Natural killer cell (primary cell): ENCODE results near the gene KLHL33. TPM values are rescaled to one million over a fixed set of nuclear protein-coding genes. Genes with fewer than 3 reads are reported as not detected.

ENCODE experiments used
- ATAC-seq, 3 donors: fragments of 150-1000 bp in 2 of 3; fragments of 200-7000 bp in 1 of 3; cut with Tn5 transposase; 1 replicate in 1 of 3; 2 replicates in 2 of 3; pipeline ENCODE4 v1.10.0; 2021; ENCODE audit warnings: mild to moderate bottlenecking in 2 of 3, moderate library complexity in 2 of 3
- DNase-seq, 2 donors: peaks; one replicate each; pipeline versions ENCODE4 v3.0.0 to v3.0.0-alpha.2; 2013 to 2021; ENCODE audit warnings: mixed read lengths in 1 of 2
- H3K27ac ChIP-seq: one replicate; pipeline ENCODE4 v1.5.1; 2013; ENCODE audit warnings: mild to moderate bottlenecking, low read length
- H3K27me3 ChIP-seq: one replicate; pipeline ENCODE4 v1.6.1; 2013; ENCODE audit warnings: low read length; ENCODE audit not compliant: control insufficient read depth, insufficient read depth
- H3K36me3 ChIP-seq: one replicate; pipeline ENCODE4 v1.6.1; 2013; ENCODE audit warnings: low read length; ENCODE audit not compliant: control insufficient read depth, insufficient read depth
- H3K4me1 ChIP-seq: one replicate; pipeline ENCODE4 v1.6.1; 2013; ENCODE audit warnings: low read length; ENCODE audit not compliant: control insufficient read depth, insufficient read depth
- H3K4me3 ChIP-seq: one replicate; pipeline ENCODE4 v1.5.1; 2013; ENCODE audit warnings: low read length
- H3K9me3 ChIP-seq: one replicate; pipeline ENCODE4 v1.6.1; 2013; ENCODE audit warnings: low read length; ENCODE audit not compliant: control insufficient read depth, insufficient read depth
- H3K27ac Mint-ChIP-seq, 2 donors: one replicate each; pipeline ENCODE4 v1.8.0; 2022; ENCODE audit warnings: mild to moderate bottlenecking in 2 of 2, mixed read lengths in 2 of 2, moderate library complexity in 1 of 2
- H3K27me3 Mint-ChIP-seq, 2 donors: one replicate each; pipeline ENCODE4 v1.8.0; 2022; ENCODE audit warnings: low read depth in 2 of 2, mixed read lengths in 2 of 2
- H3K36me3 Mint-ChIP-seq: one replicate; pipeline ENCODE4 v1.8.0; 2022; ENCODE audit warnings: mixed read lengths
- H3K4me1 Mint-ChIP-seq, 2 donors: one replicate each; pipeline ENCODE4 v1.8.0; 2022; ENCODE audit warnings: mixed read lengths in 2 of 2
- H3K4me3 Mint-ChIP-seq: one replicate; pipeline ENCODE4 v1.8.0; 2022; ENCODE audit warnings: mild to moderate bottlenecking, moderate library complexity, mixed read lengths
- H3K9me3 Mint-ChIP-seq, 2 donors: one replicate each; pipeline ENCODE4 v1.8.0; 2022; ENCODE audit warnings: mixed read lengths in 2 of 2
- WGBS: methylation state at CpG from one replicate; pipeline ENCODE4 v1.1.7; 2013; ENCODE audit warnings: missing lambda C conversion rate; ENCODE audit not compliant: insufficient coverage; 5-methylcytosine and 5-hydroxymethylcytosine counted together
- intact Hi-C: fragments of 100-400 bp; cut with micrococcal nuclease; formaldehyde crosslinking; loops from one replicate; pipeline ENCODE4 v1.14.2; 2022
- total RNA-seq, 4 donors: library from RNA; stranded (reverse); fragments of 120-200 nt in 1 of 4; gene quantifications; one replicate each; pipeline versions ENCODE4 v1.2.3 to v1.2.4, GENCODE V29; 2013 to 2022
- TF ChIP-seq, protein P1 (sequence below): fragments of 200-600 bp; IDR thresholded peaks from one replicate; pipeline ENCODE4 v1.8.0; 2022; ENCODE audit warnings: antibody characterized with exemption

The KLHL33 gene
- total RNA-seq, 3 donors from 2014 or later (not counting 1 experiment from before 2014, with no cell fraction given): 0.25 to 0.97 (median 0.31) TPM

DNA sequence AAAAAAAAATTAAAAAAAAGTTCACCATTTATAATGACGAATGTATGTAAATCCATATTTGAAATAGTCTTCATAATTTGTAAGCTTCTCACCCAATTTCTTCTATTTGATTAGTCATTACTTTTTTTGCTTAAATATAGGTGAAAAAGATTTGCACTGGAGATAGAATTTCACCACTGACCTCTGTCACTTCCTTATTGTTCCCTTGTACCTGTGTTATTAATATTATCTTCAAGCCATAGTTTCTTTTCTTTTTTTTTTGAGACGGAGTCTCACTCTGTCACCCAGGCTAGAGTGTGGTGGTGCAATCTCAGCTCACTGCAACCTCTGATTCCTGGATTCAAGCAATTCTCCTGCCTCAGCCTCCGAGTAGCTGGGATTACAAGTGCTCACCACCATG is 38.5 kb downstream of the KLHL33 start:
- H3K9me3 ChIP-seq: no peaks in the 10 kb centered on the region
- 100% methylated on average over 2 of the region's 3 CpGs for WGBS
- no peak overlapping the region for H3K4me3 Mint-ChIP-seq
- H3K27me3 Mint-ChIP-seq: no peaks in the 10 kb centered on the region
- no peak overlapping the region for H3K27ac ChIP-seq
- H3K36me3 ChIP-seq: peaks cover 73% of the 10 kb centered on the region
- ATAC-seq (no peak), DNase-seq (no peak)
- peaks cover 38% of the 10 kb centered on the region for H3K36me3 Mint-ChIP-seq
- TF ChIP-seq, protein P1, sequence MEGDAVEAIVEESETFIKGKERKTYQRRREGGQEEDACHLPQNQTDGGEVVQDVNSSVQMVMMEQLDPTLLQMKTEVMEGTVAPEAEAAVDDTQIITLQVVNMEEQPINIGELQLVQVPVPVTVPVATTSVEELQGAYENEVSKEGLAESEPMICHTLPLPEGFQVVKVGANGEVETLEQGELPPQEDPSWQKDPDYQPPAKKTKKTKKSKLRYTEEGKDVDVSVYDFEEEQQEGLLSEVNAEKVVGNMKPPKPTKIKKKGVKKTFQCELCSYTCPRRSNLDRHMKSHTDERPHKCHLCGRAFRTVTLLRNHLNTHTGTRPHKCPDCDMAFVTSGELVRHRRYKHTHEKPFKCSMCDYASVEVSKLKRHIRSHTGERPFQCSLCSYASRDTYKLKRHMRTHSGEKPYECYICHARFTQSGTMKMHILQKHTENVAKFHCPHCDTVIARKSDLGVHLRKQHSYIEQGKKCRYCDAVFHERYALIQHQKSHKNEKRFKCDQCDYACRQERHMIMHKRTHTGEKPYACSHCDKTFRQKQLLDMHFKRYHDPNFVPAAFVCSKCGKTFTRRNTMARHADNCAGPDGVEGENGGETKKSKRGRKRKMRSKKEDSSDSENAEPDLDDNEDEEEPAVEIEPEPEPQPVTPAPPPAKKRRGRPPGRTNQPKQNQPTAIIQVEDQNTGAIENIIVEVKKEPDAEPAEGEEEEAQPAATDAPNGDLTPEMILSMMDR: no peak
- no peak overlapping the region for H3K4me3 ChIP-seq
- no peaks in the 10 kb centered on the region for H3K4me1 Mint-ChIP-seq
- no peaks in the 10 kb centered on the region for H3K4me1 ChIP-seq
- no peaks in the 10 kb centered on the region for H3K27me3 ChIP-seq
- no peak overlapping the region for H3K27ac Mint-ChIP-seq
- intact Hi-C loops: no loop called here
- H3K9me3 Mint-ChIP-seq: no peaks in the 10 kb centered on the region

- H3K4me3 Mint-ChIP-seq: no peak overlapping the region
- Histone ChIP-seq H3K4me1 (no peaks in the 10 kb centered on the region), H3K4me3 (no peak overlapping the region), H3K27me3 (no peaks in the 10 kb centered on the region), H3K27ac (no peak overlapping the region), H3K9me3 (no peaks in the 10 kb centered on the region), H3K36me3 (peaks cover 84% of the 10 kb centered on the region)
- no peaks in the 10 kb centered on the region for H3K27me3 Mint-ChIP-seq
- TF ChIP-seq, protein P1: no peak
- intact Hi-C loops: no loop called here
- H3K36me3 Mint-ChIP-seq: peaks cover 39% of the 10 kb centered on the region
- no peak overlapping the region for H3K27ac Mint-ChIP-seq
- DNase-seq (no peak), ATAC-seq (no peak)
- no peaks in the 10 kb centered on the region for H3K4me1 Mint-ChIP-seq
- H3K9me3 Mint-ChIP-seq: no peaks in the 10 kb centered on the region
- 98% methylated on average over 2 of the region's 4 CpGs for WGBS
Measured at GRCh38 chr14:20391505-20391904, 44.5 kb downstream of the KLHL33 start.

- no peak overlapping the region for H3K4me3 Mint-ChIP-seq
- no peak overlapping the region for H3K27ac ChIP-seq
- 94% methylated on average over 4 of the region's 4 CpGs for WGBS
- no peaks in the 10 kb centered on the region for H3K4me1 Mint-ChIP-seq
- H3K4me3 ChIP-seq: no peak overlapping the region
- intact Hi-C loops: no loop called here
- peaks cover 20% of the 10 kb centered on the region for H3K36me3 Mint-ChIP-seq
- H3K27me3 Mint-ChIP-seq: no peaks in the 10 kb centered on the region
- H3K9me3 Mint-ChIP-seq: no peaks in the 10 kb centered on the region
- no peak overlapping the region for H3K27ac Mint-ChIP-seq
- no peaks in the 10 kb centered on the region for H3K9me3 ChIP-seq
- DNase-seq (no peak), ATAC-seq (no peak)
- TF ChIP-seq, protein P1: no peak
- peaks cover 89% of the 10 kb centered on the region for H3K36me3 ChIP-seq
- no peaks in the 10 kb centered on the region for H3K27me3 ChIP-seq
- H3K4me1 ChIP-seq: no peaks in the 10 kb centered on the region
Measured at GRCh38 chr14:20388159-20388558, 47.8 kb downstream of the KLHL33 start.

DNA sequence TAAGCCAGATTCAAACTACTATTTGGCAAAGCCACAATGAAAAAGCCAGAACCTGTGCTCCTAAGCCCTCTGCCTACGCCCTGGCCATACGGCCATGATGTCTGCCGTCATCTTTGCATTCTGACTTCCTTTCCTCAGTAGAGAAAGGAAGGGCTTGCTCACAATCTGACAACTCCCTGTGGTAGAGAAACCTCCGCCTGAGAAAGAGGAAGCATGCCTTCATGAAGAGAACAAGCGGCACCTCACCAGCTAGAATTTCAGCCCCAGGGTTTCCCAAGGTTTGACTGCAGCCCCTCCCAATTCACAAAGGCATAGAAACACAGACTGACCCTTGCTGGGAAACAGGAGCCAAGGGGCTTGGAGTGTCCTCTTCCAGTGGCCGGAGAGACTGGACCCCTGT is 48.4 kb downstream of the KLHL33 start:
- no peak for ATAC-seq
- H3K36me3 ChIP-seq: peaks cover 93% of the 10 kb centered on the region
- WGBS: 75% methylated on average over 6 of the region's 6 CpGs
- TF ChIP-seq, protein P1: no peak
- H3K9me3 Mint-ChIP-seq: no peaks in the 10 kb centered on the region
- no peaks in the 10 kb centered on the region for H3K27me3 ChIP-seq
- no peak overlapping the region for H3K27ac Mint-ChIP-seq
- H3K4me1 Mint-ChIP-seq: no peaks in the 10 kb centered on the region
- DNase-seq: no peak
- H3K4me3 ChIP-seq: no peak overlapping the region
- no peaks in the 10 kb centered on the region for H3K27me3 Mint-ChIP-seq
- H3K9me3 ChIP-seq: no peaks in the 10 kb centered on the region
- intact Hi-C loops: no loop called here
- no peak overlapping the region for H3K4me3 Mint-ChIP-seq
- no peak overlapping the region for H3K27ac ChIP-seq
- H3K36me3 Mint-ChIP-seq: peaks cover 20% of the 10 kb centered on the region
- no peaks in the 10 kb centered on the region for H3K4me1 ChIP-seq
